WTC11 (cell line): Measurements from ENCODE around the gene PPME1. TPM values are rescaled to one million over a fixed set of nuclear protein-coding genes. Genes with fewer than 3 reads are reported as not detected.

Source experiments
- ATAC-seq: fragments of 200-7000 bp; cut with Tn5 transposase; 2 replicates; pipeline ENCODE4 v1.10.0; 2021; ENCODE audit warnings: mild to moderate bottlenecking, moderate library complexity
- CTCF ChIA-PET: fragments of 300-600 bp; sonication (Branson Sonifier 250); formaldehyde crosslinking; loops from one replicate; lab custom pipeline; 2021; ENCODE audit warnings: antibody characterized with exemption; lab: Charles Lee
- POLR2A ChIA-PET: fragments of 350-600 bp; sonication (Branson Sonifier 250); formaldehyde crosslinking; loops from one replicate; lab custom pipeline; 2021; ENCODE audit warnings: antibody characterized with exemption; lab: Charles Lee
- DNase-seq: peaks from one replicate; pipeline ENCODE4 v3.0.0; 2021; ENCODE audit warnings: low spot score
- H3K27ac Mint-ChIP-seq: 2 replicates; pipeline ENCODE4 v1.8.0; 2021; ENCODE audit warnings: mixed read lengths
- H3K27me3 Mint-ChIP-seq: 2 replicates; pipeline ENCODE4 v1.8.0; 2021; ENCODE audit warnings: low read depth, mild to moderate bottlenecking, moderate library complexity, mixed read lengths
- H3K36me3 Mint-ChIP-seq: 2 replicates; pipeline ENCODE4 v1.8.0; 2021; ENCODE audit warnings: mixed read lengths
- H3K4me1 Mint-ChIP-seq: 2 replicates; pipeline ENCODE4 v1.8.0; 2022; ENCODE audit warnings: mixed read lengths
- H3K4me3 Mint-ChIP-seq: 2 replicates; pipeline ENCODE4 v1.8.0; 2021; ENCODE audit warnings: mild to moderate bottlenecking, moderate library complexity, mixed read lengths
- H3K9me3 Mint-ChIP-seq: 2 replicates; pipeline ENCODE4 v1.8.0; 2021; ENCODE audit warnings: mixed read lengths
- ATF1 ChIP-seq: sonication (generic); formaldehyde crosslinking; IDR thresholded peaks from 2 replicates; pipeline ENCODE4 v1.8.1; 2023; ENCODE audit warnings: mild to moderate bottlenecking, moderate library complexity, missing genetic modification reagents
- E2F4 ChIP-seq: sonication (generic); formaldehyde crosslinking; IDR thresholded peaks from 2 replicates; pipeline ENCODE4 v1.8.1; 2022; ENCODE audit warnings: low read depth, mild to moderate bottlenecking, moderate library complexity, missing genetic modification reagents, borderline replicate concordance
- JUN ChIP-seq: sonication (generic); formaldehyde crosslinking; IDR thresholded peaks from 2 replicates; pipeline ENCODE4 v1.8.0; 2023; ENCODE audit warnings: mild to moderate bottlenecking, missing genetic modification reagents
- MXD4 ChIP-seq: fragments of 250-450 bp; sonication (Bioruptor Pico); IDR thresholded peaks from 2 replicates; pipeline ENCODE4 v1.8.0; 2021; ENCODE audit warnings: mild to moderate bottlenecking, moderate library complexity, borderline replicate concordance
- SMAD3 ChIP-seq: sonication (generic); formaldehyde crosslinking; IDR thresholded peaks from 2 replicates; pipeline ENCODE4 v1.8.0; 2022; ENCODE audit warnings: missing genetic modification reagents, mild to moderate bottlenecking, borderline replicate concordance
- SP1 ChIP-seq: sonication (generic); formaldehyde crosslinking; conservative IDR thresholded peaks from 2 replicates; pipeline ENCODE4 v1.8.1; 2022; ENCODE audit warnings: missing genetic modification reagents
- TCF7 ChIP-seq: sonication (generic); formaldehyde crosslinking; IDR thresholded peaks from 2 replicates; pipeline ENCODE4 v1.8.0; 2022; ENCODE audit warnings: mild to moderate bottlenecking, low read depth, missing genetic modification reagents, moderate library complexity
- TEAD1 ChIP-seq: sonication (generic); formaldehyde crosslinking; IDR thresholded peaks from 2 replicates; pipeline ENCODE4 v1.8.0; 2022; ENCODE audit warnings: mild to moderate bottlenecking, missing genetic modification reagents
- ZNF121 ChIP-seq: sonication (generic); formaldehyde crosslinking; IDR thresholded peaks from 2 replicates; pipeline ENCODE4 v1.8.0; 2023; ENCODE audit warnings: missing genetic modification reagents
- ZNF219 ChIP-seq: sonication (generic); formaldehyde crosslinking; IDR thresholded peaks from 2 replicates; pipeline ENCODE4 v1.8.0; 2023; ENCODE audit warnings: missing genetic modification reagents, mild to moderate bottlenecking, borderline replicate concordance
- ZNF263 ChIP-seq: sonication (generic); formaldehyde crosslinking; IDR thresholded peaks from 2 replicates; pipeline ENCODE4 v1.8.1; 2022; ENCODE audit warnings: low read depth, mild to moderate bottlenecking, moderate library complexity, missing genetic modification reagents
- ZNF416 ChIP-seq: fragments of 250-450 bp; sonication (Bioruptor Pico); IDR thresholded peaks from 2 replicates; pipeline ENCODE4 v1.9.0; 2021; ENCODE audit warnings: mild to moderate bottlenecking, inconsistent platforms
- ZNF532 ChIP-seq: fragments of 250-450 bp; sonication (Bioruptor Pico); IDR thresholded peaks from 2 replicates; pipeline ENCODE4 v1.9.0; 2021; ENCODE audit warnings: mild to moderate bottlenecking, borderline replicate concordance
- ZSCAN18 ChIP-seq: fragments of 250-450 bp; sonication (Bioruptor Pico); IDR thresholded peaks from 2 replicates; pipeline ENCODE4 v2.1.2; 2022; ENCODE audit warnings: mild to moderate bottlenecking, moderate library complexity
- total RNA-seq: library from RNA; stranded (reverse); gene quantifications from 3 replicates; pipeline ENCODE4 v1.2.3, GENCODE V29; 2021

PPME1 gene
- total RNA-seq, 1 experiment from 2014 or later, result 42.5 TPM

GRCh38 chr11:74144592-74144991, 26.5 kb upstream of the PPME1 start (continued):
- no peak for TF ChIP-seq ZNF263 (CRISPR knock-in tag)

GRCh38 chr11:74147199-74147929, 23.7 kb upstream of the PPME1 start:
- Mint-ChIP-seq H3K36me3 (peaks cover 6% of the 10 kb centered on the region), H3K4me3 (no peak overlapping the region), H3K27ac (no peak overlapping the region), H3K4me1 (0 out of 2 replicates have a peak, but pooled peaks cover 5% of the 10 kb centered on the region), H3K9me3 (peaks cover 8% of the 10 kb centered on the region; the same call in 1 of the 2 replicates), H3K27me3 (no peaks in the 10 kb centered on the region)
- DNase-seq (no peak), ATAC-seq (no peak)
- POLR2A ChIA-PET, result interaction anchor here (1.1 kb wide), 1 partner anchor 9 kb away, joined by 3 read pairs; no protein-coding TSS in a partner anchor
- no peak for TF ChIP-seq ZSCAN18
- peak; percentile 75 for TF ChIP-seq ZNF121
- CTCF ChIA-PET, result no interaction called here

- no peaks in the 10 kb centered on the region for H3K27me3 Mint-ChIP-seq
- POLR2A ChIA-PET, result no interaction called here
- TF ChIP-seq ZNF219 (CRISPR knock-in tag) (no peak), ATF1 (no peak), SP1 (CRISPR knock-in tag) (no peak), TEAD1 (CRISPR knock-in tag) (no peak), SMAD3 (CRISPR knock-in tag) (no peak), MXD4 (CRISPR knock-in tag) (no peak), E2F4 (no peak), TCF7 (CRISPR knock-in tag) (no peak), ZNF416 (CRISPR knock-in tag) (no peak), JUN (no peak), ZNF532 (CRISPR knock-in tag) (no peak)
- TF ChIP-seq, all 79 proteins: peak for 0
- DNase-seq (no peak), ATAC-seq (no peak)
- H3K4me3 Mint-ChIP-seq, result no peak overlapping the region
- CTCF ChIA-PET, result no interaction called here
- no peaks in the 10 kb centered on the region for H3K36me3 Mint-ChIP-seq
- peaks cover 7% of the 10 kb centered on the region; the same call in 1 of the 2 replicates for H3K4me1 Mint-ChIP-seq
- H3K9me3 Mint-ChIP-seq, result no peaks in the 10 kb centered on the region
- H3K27ac Mint-ChIP-seq, result no peak overlapping the region; the same call in 1 of the 2 replicates
Observed at GRCh38 chr11:74153224-74153623, 17.9 kb upstream of the PPME1 start.
